Mesendoderm (in vitro differentiated cells): ENCODE data around the gene GULP1.

Experiments used
- DNase-seq: peaks from one replicate; pipeline ENCODE4 v3.0.0; 2013
- H2AK5ac ChIP-seq: 2 replicates; pipeline ENCODE4 v1.6.1; 2013; ENCODE audit warnings: low read length, inconsistent platforms
- H2BK120ac ChIP-seq: 2 replicates; pipeline ENCODE4 v1.6.1; 2013; ENCODE audit warnings: low read depth, mild to moderate bottlenecking, low read length, moderate library complexity, mixed read lengths
- H2BK15ac ChIP-seq: replicated peaks from 2 replicates; pipeline ENCODE4 v1.6.1; 2013; ENCODE audit warnings: low read depth, mild to moderate bottlenecking, moderate library complexity
- H2BK5ac ChIP-seq: 2 replicates; pipeline ENCODE4 v1.6.1; 2013; ENCODE audit warnings: low read length, inconsistent platforms
- H3K18ac ChIP-seq: 2 replicates; pipeline ENCODE4 v1.6.1; 2013; ENCODE audit warnings: mild to moderate bottlenecking, low read length, mixed read lengths
- H3K23ac ChIP-seq: one replicate; pipeline ENCODE4 v1.6.1; 2013; ENCODE audit warnings: low read length
- H3K27ac ChIP-seq: 2 replicates; pipeline ENCODE4 v1.5.1; 2013; ENCODE audit warnings: low read depth, mild to moderate bottlenecking, inconsistent platforms, low read length, moderate library complexity
- H3K27me3 ChIP-seq: 2 replicates; pipeline ENCODE4 v1.6.1; 2013; ENCODE audit warnings: low read length, control low read depth, mild to moderate bottlenecking, inconsistent platforms; ENCODE audit not compliant: insufficient read depth, poor library complexity
- H3K36me3 ChIP-seq: 2 replicates; pipeline ENCODE4 v1.6.1; 2013; ENCODE audit warnings: low read length, inconsistent platforms; ENCODE audit not compliant: control insufficient read depth, insufficient read depth
- H3K4ac ChIP-seq: one replicate; pipeline ENCODE4 v1.6.1; 2013; ENCODE audit warnings: low read depth, mild to moderate bottlenecking, low read length, moderate library complexity
- H3K4me1 ChIP-seq: 2 replicates; pipeline ENCODE4 v1.6.1; 2013; ENCODE audit warnings: low read depth, low read length, inconsistent platforms; ENCODE audit not compliant: control insufficient read depth
- H3K4me2 ChIP-seq: 2 replicates; pipeline ENCODE4 v1.6.1; 2013; ENCODE audit warnings: low read length
- H3K4me3 ChIP-seq: 2 replicates; pipeline ENCODE4 v1.5.1; 2013; ENCODE audit warnings: mild to moderate bottlenecking, low read length
- H3K56ac ChIP-seq: one replicate; pipeline ENCODE4 v1.6.1; 2013; ENCODE audit warnings: low read length
- H3K79me1 ChIP-seq: 2 replicates; pipeline ENCODE4 v1.6.1; 2013; ENCODE audit warnings: low read length, inconsistent platforms
- H3K79me2 ChIP-seq: 2 replicates; pipeline ENCODE4 v1.6.1; 2013; ENCODE audit warnings: mild to moderate bottlenecking, low read length; ENCODE audit not compliant: control insufficient read depth, insufficient read depth
- H3K9ac ChIP-seq: 2 replicates; pipeline ENCODE4 v1.6.1; 2013; ENCODE audit warnings: low read length, inconsistent platforms
- H4K5ac ChIP-seq: one replicate; pipeline ENCODE4 v1.6.1; 2013; ENCODE audit warnings: low read length
- H4K8ac ChIP-seq: one replicate; pipeline ENCODE4 v1.6.1; 2013; ENCODE audit warnings: low read depth, mild to moderate bottlenecking, control low read depth, low read length, moderate library complexity
- whole genome bisulfite sequencing: extraction: QIAGEN DNeasy Blood & Tissue Kit; methylation state at CpG from one replicate; pipeline ENCODE4 v1.1.7; 2013; ENCODE audit warnings: low lambda C conversion rate, missing lambda C conversion rate; ENCODE audit not compliant: insufficient coverage; ENCODE audit errors: extremely low coverage; 5-methylcytosine and 5-hydroxymethylcytosine counted together

GULP1 gene

GRCh38 chr2:188406414-188406813, 114.7 kb downstream of the GULP1 start:
- DNase-seq = no peak
- H4K8ac ChIP-seq = no peak overlapping the region
- no peak overlapping the region for H3K23ac ChIP-seq
- no peaks in the 10 kb centered on the region for H3K36me3 ChIP-seq
- H3K4ac ChIP-seq = no peak overlapping the region
- H2BK5ac ChIP-seq = no peak overlapping the region
- no peak overlapping the region for H3K56ac ChIP-seq
- H2BK15ac ChIP-seq = no peak overlapping the region
- H4K5ac ChIP-seq = no peak overlapping the region
- H3K27me3 ChIP-seq = no peaks in the 10 kb centered on the region
- H3K9ac ChIP-seq = no peak overlapping the region
- H3K27ac ChIP-seq = no peak overlapping the region
- no peaks in the 10 kb centered on the region for H3K79me2 ChIP-seq
- no peak overlapping the region for H2AK5ac ChIP-seq
- no peak overlapping the region for H3K4me3 ChIP-seq
- no peak overlapping the region for H3K4me2 ChIP-seq
- no peaks in the 10 kb centered on the region for H3K4me1 ChIP-seq
- WGBS = no CpG with 5 or more reads among the region's 1 CpG
- H3K79me1 ChIP-seq = peaks cover 2% of the 10 kb centered on the region
- no peak overlapping the region for H3K18ac ChIP-seq
- no peak overlapping the region for H2BK120ac ChIP-seq

- Histone ChIP-seq H3K36me3 (no peaks in the 10 kb centered on the region), H3K23ac (no peak overlapping the region), H3K79me2 (no peaks in the 10 kb centered on the region), H3K56ac (no peak overlapping the region), H2BK5ac (no peak overlapping the region), H2AK5ac (no peak overlapping the region), H2BK120ac (no peak overlapping the region), H3K18ac (no peak overlapping the region), H3K4ac (no peak overlapping the region), H3K27ac (no peak overlapping the region), H3K79me1 (no peaks in the 10 kb centered on the region), H2BK15ac (no peak overlapping the region), H3K4me1 (no peaks in the 10 kb centered on the region), H4K5ac (no peak overlapping the region), H3K4me3 (no peak overlapping the region), H3K9ac (no peak overlapping the region), H3K27me3 (no peaks in the 10 kb centered on the region), H3K4me2 (no peak overlapping the region), H4K8ac (no peak overlapping the region)
- no peak for DNase-seq
- WGBS = no CpG with 5 or more reads among the region's 5 CpGs
These were observed 119.0 kb downstream of the GULP1 start for GRCh38 chr2:188410504-188411235.

GRCh38 chr2:188412190-188412589, 120.5 kb downstream of the GULP1 start:
- Histone ChIP-seq H3K36me3 (no peaks in the 10 kb centered on the region), H3K9ac (no peak overlapping the region), H4K5ac (no peak overlapping the region), H2BK5ac (no peak overlapping the region), H3K4me1 (no peaks in the 10 kb centered on the region), H3K79me1 (no peaks in the 10 kb centered on the region), H3K79me2 (no peaks in the 10 kb centered on the region), H3K18ac (no peak overlapping the region), H2BK120ac (no peak overlapping the region), H3K23ac (no peak overlapping the region), H2AK5ac (no peak overlapping the region), H3K27me3 (no peaks in the 10 kb centered on the region), H4K8ac (no peak overlapping the region), H3K27ac (no peak overlapping the region), H3K4me2 (no peak overlapping the region), H3K4ac (no peak overlapping the region), H2BK15ac (no peak overlapping the region), H3K4me3 (no peak overlapping the region), H3K56ac (no peak overlapping the region)
- DNase-seq = no peak
- no CpG with 5 or more reads among the region's 6 CpGs for WGBS

- H3K27me3 ChIP-seq = no peaks in the 10 kb centered on the region
- DNase-seq = no peak
- H2BK120ac ChIP-seq = no peak overlapping the region
- H3K79me1 ChIP-seq = no peaks in the 10 kb centered on the region
- no peak overlapping the region for H3K56ac ChIP-seq
- H3K4me1 ChIP-seq = no peaks in the 10 kb centered on the region
- no CpG with 5 or more reads among the region's 2 CpGs for WGBS
- no peak overlapping the region for H2AK5ac ChIP-seq
- no peak overlapping the region for H3K4me2 ChIP-seq
- no peaks in the 10 kb centered on the region for H3K36me3 ChIP-seq
- H3K27ac ChIP-seq = no peak overlapping the region
- no peaks in the 10 kb centered on the region for H3K79me2 ChIP-seq
- H2BK5ac ChIP-seq = no peak overlapping the region
- no peak overlapping the region for H3K23ac ChIP-seq
- no peak overlapping the region for H3K9ac ChIP-seq
- H3K4me3 ChIP-seq = no peak overlapping the region
- no peak overlapping the region for H4K5ac ChIP-seq
- H3K4ac ChIP-seq = no peak overlapping the region
- H2BK15ac ChIP-seq = no peak overlapping the region
- H3K18ac ChIP-seq = no peak overlapping the region
- H4K8ac ChIP-seq = no peak overlapping the region
These were observed 122.7 kb downstream of the GULP1 start for GRCh38 chr2:188414411-188414810.

GRCh38 chr2:188414869-188415753, 123.4 kb downstream of the GULP1 start:
- no peak overlapping the region for H3K9ac ChIP-seq
- no peak overlapping the region for H3K18ac ChIP-seq
- no peak overlapping the region for H2BK120ac ChIP-seq
- no peaks in the 10 kb centered on the region for H3K79me2 ChIP-seq
- H3K27me3 ChIP-seq = no peaks in the 10 kb centered on the region
- no peak overlapping the region for H3K4ac ChIP-seq
- H2BK15ac ChIP-seq = no peak overlapping the region
- H3K56ac ChIP-seq = no peak overlapping the region
- no peak overlapping the region for H3K27ac ChIP-seq
- no peak overlapping the region for H3K4me2 ChIP-seq
- no peaks in the 10 kb centered on the region for H3K36me3 ChIP-seq
- no peak overlapping the region for H3K23ac ChIP-seq
- no peak for DNase-seq
- H2AK5ac ChIP-seq = no peak overlapping the region
- no peak overlapping the region for H2BK5ac ChIP-seq
- no peaks in the 10 kb centered on the region for H3K79me1 ChIP-seq
- H3K4me3 ChIP-seq = no peak overlapping the region
- H3K4me1 ChIP-seq = no peaks in the 10 kb centered on the region
- WGBS = no CpG with 5 or more reads among the region's 1 CpG
- H4K8ac ChIP-seq = no peak overlapping the region
- no peak overlapping the region for H4K5ac ChIP-seq
